Measurements from ENCODE around the gene FRRS1L.

FRRS1L gene

DNA sequence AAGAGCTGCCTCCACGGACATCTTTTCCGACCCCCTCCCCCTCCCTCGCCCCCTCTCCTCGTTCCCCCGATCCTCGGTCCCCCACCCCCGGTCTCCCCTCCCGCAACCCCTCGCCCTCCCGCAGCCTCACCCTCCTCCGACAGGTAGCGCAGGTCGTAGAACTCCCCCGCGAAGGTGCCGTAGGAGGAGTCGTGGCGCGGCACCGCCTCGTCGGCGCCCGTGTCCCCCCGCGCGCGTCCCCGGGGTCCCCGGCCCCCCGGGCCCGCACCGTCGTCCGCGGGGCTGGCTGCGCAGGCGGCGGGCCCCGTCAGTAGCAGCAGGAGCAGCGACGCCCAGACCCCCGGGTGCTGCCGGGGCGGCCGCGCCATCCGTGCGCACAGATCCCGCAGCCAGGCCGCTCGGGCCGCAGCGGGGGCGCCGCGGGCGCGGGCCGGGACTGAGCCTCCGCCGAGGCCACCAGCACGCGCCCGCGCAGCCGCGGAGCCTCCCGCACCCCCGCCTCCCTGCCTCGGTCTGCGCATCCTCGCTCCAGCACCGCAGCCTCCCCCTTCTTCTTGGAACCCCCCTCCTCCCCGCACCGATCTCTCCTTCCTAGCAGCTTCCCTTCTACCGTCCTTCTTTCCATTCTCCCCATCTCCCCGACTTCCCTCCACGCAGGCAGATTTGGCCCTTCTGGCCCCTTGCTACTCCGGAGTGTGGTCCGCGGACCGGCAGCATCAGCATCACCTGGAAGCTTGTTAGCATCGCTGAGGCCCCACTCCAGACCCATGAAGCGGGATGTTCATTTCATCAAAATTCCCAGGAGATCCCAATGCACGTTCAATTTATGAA, at the start of gene FRRS1L:
FRRS1L (minus strand) TSS at position 479 of the 831 bp plus-strand sequence; CDS start at position 368, 111 bp downstream.
- DNase-seq (ENCODE audit: low read depth), result no peak

DNA sequence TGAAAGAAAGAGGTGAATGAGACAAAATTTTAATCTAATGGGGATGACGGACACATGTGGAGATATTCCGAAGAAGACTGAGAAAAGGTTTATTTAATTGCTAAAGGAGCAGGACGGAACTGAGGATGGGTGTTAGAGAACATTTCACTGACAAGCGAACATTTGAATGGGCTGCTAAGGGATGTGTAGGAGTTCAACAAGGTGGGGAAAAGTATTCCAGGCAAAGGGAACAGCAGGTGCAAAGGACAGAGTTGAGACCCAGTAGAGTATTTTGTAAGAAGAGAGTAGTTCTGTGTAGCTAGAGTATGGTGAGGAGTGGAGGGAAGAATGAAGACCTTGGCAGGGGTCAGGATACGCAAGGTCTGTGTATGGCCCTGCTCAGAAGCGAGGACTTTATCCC, 47.4 kb upstream of the FRRS1L start:
- no peak for DNase-seq (ENCODE audit: low read depth)

DNA sequence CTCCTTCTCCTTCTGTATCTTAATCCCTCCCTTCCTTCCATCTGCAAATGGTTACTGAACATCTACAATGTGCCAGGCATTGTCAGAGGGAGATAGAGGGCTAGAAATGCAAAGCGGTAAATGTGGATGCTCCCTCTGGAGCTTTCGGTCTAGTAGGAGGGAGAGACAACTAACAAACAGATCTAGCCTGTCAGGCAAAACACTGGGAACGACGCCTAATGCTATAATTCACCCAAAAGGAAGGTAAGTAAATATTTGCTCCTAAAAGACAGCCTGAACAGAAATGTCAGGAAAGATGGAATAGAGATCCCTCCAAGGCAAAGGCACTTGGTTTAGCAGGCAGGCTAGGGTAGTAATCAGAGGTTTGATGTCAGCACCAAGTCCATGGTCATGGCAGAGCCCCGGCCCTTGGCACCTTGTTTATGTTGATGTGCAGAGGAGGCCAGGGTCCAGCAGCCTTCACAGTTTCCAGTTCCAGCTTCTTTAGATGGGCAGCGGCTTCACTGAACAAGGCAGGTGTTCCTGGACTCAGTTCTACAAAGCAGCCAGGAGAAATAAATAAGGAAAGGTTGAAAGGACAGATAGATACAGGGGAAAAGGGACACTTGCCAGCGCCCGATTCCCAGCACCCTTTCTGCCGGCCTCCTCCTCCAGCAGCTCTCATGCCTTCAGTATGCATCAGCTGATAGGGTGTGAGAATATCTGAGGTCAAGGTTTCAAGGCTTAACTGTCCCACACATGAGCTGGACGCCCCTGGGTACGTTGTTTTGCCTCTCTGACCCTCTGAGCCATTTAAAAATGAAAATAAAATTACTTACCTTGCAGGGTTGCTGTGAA, 46.5 kb upstream of the FRRS1L start:
- DNase-seq (ENCODE audit: low read depth), result no peak

GRCh38 chr9:109212768-109213167, 45.7 kb upstream of the FRRS1L start:
- DNase-seq (ENCODE audit: low read depth), result no peak

GRCh38 chr9:109206670-109207069, 39.6 kb upstream of the FRRS1L start:
- DNase-seq (ENCODE audit: low read depth), result no peak

- DNase-seq (ENCODE audit: low read depth), result no peak
Observed at GRCh38 chr9:109205526-109205925, 38.5 kb upstream of the FRRS1L start.

GRCh38 chr9:109203761-109204360, 36.8 kb upstream of the FRRS1L start:
- no peak for DNase-seq (ENCODE audit: low read depth)

DNA sequence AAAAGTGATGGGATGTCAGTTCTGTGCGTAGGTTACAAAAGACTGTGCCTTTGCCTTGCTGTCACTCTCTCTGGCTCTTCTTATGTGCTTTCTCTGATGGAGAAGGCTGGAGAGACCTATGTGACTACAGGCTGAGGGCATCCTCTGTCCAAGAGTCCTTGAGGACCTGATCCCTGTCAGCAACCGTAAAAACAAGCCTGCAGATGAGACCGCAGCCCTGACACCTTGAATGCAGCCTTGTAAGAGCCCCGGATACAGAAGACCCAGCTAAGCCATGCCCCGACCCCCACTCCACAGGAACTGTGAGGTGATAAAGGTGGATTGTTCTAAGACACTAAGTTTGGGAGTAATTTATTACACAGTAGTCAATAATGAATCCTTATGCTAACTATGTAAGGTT, 32.6 kb upstream of the FRRS1L start:
- DNase-seq (ENCODE audit: low read depth), result no peak

- DNase-seq (ENCODE audit: low read depth), result no peak
Observed at GRCh38 chr9:109198736-109199382, 31.8 kb upstream of the FRRS1L start.

- DNase-seq (ENCODE audit: low read depth), result no peak
Observed at GRCh38 chr9:109193974-109194556, 27.0 kb upstream of the FRRS1L start.

GRCh38 chr9:109192732-109193361, 25.8 kb upstream of the FRRS1L start:
- no peak for DNase-seq (ENCODE audit: low read depth)

DNA sequence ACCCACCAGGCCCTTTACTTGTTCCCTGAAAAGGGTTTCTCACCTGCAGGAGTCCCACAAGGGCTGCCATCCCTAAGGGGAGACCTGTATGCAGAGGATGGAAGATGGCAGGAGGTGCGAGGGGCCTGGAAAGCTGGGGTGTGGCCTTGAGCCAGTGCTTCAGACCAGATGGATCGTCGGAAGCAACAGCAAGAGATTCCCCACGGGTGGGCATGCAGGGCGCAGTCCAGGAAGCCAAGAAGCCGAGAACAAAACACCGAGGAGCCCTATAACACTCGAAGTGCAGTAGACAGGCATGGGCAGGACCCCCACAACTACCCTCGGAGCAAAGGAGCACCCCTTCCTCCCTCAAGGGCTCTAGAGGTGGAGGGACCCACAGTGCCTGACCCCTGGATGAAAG, 24.7 kb upstream of the FRRS1L start:
- no peak for DNase-seq (ENCODE audit: low read depth)

DNA sequence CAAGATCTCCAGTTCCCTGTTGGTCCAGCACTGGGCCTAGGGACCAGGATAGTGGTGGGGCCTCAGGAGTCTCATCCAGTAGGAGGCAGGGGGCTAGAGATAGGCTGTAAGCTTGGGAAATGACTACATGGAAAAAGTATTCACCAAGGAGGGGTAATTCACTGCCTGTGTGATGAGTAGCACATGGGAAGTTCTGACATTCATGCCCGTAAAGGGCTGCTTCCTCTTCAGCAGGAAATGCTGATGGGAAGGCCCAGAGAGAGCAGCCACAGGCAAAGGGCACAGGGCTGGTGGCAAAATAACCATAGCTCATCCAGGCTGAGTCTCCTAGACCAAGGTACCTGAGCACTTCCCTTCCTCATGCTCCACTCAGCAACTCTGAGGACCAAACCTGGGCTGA, 23.1 kb upstream of the FRRS1L start:
- no peak for DNase-seq (ENCODE audit: low read depth)

GRCh38 chr9:109186857-109187520, 19.9 kb upstream of the FRRS1L start:
- no peak for DNase-seq (ENCODE audit: low read depth)

- DNase-seq (ENCODE audit: low read depth), result no peak
Observed at GRCh38 chr9:109182940-109183798, 16.1 kb upstream of the FRRS1L start.

DNA sequence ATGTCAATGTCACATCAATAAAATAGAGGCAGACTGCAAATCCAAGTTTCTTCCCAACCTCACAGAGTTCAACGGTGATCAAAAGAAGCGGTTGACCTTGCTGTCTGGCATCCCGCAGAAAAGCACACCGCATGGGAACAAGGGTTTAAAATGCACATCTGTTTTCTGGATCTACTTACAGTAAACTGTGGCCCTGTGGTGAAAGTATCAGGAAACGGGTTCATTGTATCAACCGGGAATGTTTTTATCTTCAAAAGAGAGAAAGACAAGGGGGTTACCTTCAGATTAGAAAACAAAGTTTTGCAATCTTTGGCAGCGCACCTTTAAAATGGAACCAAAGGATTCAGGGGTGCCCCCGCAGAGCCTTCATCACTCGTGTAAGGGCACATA, 15.5 kb upstream of the FRRS1L start:
- DNase-seq (ENCODE audit: low read depth), result no peak

GRCh38 chr9:109181284-109181683, 14.2 kb upstream of the FRRS1L start:
- no peak for DNase-seq (ENCODE audit: low read depth)

GRCh38 chr9:109179801-109180523, 12.9 kb upstream of the FRRS1L start:
- no peak for DNase-seq (ENCODE audit: low read depth)

- DNase-seq (ENCODE audit: low read depth), result no peak
Observed at GRCh38 chr9:109176963-109177362, 9.9 kb upstream of the FRRS1L start.
